ENCODE measurements around the gene C10orf90.

Gene C10orf90

DNA sequence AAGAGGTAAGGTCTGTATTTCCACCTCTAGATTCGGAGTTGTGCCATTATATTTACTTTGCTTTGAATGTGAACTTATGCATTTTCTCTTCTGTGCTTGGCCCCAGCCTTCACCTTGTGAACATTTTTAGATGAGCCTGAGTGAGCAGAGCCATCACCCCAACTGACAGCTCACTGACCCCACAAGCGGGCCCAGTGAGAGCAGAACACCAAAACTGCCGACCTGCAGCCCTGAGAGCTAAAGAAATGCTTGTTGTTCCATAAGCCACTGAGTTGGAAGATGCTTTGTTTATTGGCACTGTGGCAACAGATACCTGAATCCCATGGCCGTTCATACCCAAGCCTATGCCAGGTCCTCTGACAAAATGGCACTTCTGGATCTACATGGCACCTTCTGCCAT lies 37.8 kb downstream of the C10orf90 start:
- DNase-seq = no peak

- no peak for DNase-seq
These were observed 40.4 kb downstream of the C10orf90 start for GRCh38 chr10:126629925-126630624.

DNA sequence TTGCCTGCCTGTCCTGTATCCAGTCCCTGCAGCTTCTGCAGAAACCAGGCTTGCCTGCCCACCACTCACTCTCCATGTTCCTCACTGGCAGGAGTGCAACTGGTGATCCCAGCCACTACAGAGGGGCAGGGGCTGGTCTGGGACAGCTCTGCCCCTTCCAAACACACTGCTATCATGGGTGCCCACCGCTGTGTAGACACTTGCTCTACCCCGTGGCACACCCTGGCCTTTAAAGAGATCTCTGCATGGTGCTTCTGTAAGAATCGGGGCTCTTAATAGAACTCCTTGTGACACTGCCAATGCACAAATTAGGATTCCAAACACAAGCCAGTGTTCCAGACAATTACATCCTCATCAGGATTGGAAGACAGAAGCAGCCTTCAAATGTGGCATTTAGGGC lies 41.7 kb downstream of the C10orf90 start:
- no peak for DNase-seq

DNA sequence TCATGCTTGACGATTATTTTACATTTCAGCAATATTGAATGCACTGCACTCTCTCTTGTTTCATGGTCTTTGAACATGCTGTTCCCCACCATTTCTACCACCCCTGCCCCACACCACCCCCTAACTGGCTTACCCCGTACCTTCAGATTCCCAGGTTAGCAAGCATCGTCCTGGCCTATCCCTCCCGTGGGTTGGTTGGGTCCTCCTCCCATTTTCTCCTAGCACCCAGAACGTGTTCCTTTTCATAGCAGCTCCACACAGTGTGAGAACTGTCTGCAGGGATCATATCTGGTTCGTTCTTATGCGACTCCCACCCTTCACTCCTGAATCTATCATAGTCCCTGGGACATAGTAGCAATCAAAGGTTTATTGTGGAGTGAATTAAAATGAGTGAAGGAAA lies 48.6 kb downstream of the C10orf90 start:
- DNase-seq = no peak

DNA sequence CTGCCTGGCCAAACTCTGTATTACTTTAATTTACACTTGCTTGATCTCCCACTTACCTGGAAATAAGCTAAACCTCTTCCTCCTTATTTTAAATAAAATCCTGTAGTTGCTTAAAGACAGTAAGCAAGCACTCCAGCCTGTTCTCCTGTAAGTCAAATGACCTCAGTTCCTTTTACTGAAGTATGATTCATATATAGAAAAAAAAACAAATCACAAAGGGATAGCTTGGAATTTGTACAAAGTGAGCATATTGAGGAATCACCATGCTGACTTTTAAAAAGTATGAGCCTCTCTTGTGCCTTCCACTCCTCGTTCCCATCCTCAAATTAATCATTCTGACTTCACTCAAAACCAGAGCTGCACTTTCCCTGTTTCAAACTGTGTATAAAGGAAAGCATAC lies 52.0 kb downstream of the C10orf90 start:
- DNase-seq = no peak

- DNase-seq = no peak
These were observed 52.8 kb downstream of the C10orf90 start for GRCh38 chr10:126617733-126618132.

DNA sequence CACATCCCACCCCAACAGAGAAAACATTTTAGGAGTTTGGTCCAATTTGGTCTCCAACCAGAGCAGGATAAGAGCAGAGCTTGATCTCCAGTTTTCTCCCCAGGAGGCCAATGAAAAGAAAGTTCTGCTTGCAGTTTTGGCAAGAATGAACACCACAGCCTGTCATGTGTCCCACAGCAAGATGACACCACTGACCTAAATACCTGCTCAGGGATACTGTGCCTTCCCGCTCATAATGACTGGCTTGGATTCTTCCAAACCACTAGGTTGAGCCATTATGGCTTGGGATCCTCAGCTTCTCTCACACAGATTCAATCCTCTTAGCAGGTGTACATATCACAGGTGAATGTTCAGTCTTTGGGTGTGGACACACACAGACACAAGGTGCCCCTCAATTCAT lies 53.3 kb downstream of the C10orf90 start:
- no peak for DNase-seq

DNA sequence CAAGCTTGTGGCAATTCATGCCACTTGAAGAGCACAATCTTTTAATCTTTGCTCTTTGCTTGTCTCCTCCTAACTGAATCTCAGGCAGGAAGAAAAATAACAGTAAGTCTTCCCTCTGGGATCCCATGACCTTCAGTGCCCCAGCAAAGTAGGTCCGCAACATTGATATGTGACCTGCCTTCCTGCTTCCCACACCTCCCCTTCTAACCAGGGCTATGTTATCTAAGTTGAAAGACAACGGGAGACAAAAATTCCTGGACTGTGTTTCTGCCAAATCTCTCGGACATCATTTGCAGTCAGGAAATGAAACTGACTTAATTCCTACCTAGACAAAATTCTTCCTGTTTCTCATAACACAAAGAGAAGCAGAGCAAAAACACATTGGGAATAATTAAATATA lies 53.8 kb downstream of the C10orf90 start:
- no peak for DNase-seq

GRCh38 chr10:126611303-126611702 lies 59.2 kb downstream of the C10orf90 start:
- no peak for DNase-seq

DNA sequence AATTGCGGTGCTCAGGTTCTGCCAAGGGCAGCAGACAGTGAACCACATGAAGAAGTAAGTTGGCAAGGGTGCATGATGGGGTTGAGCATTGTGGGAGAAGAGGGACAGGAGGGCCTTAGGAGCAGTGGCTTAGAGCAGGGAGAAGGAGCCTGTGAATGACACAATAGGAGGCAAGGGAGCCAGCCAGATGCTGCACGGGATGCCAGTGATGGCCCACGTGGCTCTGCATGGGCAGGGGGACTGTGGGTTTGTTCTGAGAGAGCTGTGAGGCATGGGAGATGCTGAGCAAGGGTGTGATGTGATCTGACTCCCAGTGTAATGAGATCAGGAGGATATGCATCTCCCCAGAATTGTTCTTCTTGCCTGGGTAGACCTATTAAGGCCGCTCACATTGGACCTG lies 60.9 kb downstream of the C10orf90 start:
- DNase-seq = peak; percentile 63

GRCh38 chr10:126599949-126600682 lies 70.4 kb downstream of the C10orf90 start:
- DNase-seq = no peak

GRCh38 chr10:126598009-126598408 lies 72.5 kb downstream of the C10orf90 start:
- peak; percentile 31 for DNase-seq

DNA sequence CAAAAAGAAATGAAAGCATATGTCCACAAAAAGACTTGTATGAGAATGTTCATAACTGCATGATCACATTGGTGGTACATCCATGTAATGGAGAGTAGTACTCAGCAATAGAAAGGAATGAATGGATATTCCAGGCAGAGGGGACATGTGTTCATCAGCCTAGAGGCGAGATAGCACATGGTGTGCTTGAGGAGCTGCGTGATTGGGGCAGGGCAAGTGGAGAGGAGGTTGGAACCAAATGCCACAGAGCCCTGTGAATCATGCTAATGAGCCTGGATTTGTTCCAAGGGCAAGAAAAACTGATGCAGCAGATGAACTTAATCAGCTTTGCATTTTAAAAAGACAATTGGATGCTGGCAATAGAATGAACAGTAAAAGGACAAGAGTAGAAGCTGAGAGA lies 73.3 kb downstream of the C10orf90 start:
- no peak for DNase-seq

GRCh38 chr10:126596472-126597016 lies 73.9 kb downstream of the C10orf90 start:
- no peak for DNase-seq

DNA sequence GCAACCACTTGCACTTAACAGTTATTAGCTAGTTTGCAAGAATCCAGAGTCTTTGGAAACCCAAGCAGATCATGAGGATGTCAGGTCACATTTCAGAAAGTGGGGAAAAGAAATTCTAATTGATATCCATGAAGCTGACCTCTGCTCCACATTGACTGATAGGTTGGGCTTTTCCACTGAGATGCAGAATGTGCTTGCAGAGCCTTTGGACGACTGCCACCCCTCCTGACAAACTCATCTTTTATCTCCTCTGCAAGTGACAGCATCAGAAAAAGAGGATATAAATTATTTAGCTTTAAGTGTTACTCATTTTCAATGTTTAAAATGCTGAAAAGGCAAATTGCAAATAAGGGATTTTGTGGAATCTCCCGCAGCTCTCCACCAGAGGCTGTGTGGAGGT lies 75.3 kb downstream of the C10orf90 start:
- DNase-seq = no peak

GRCh38 chr10:126593968-126594701 lies 76.4 kb downstream of the C10orf90 start:
- no peak for DNase-seq

- no peak for DNase-seq
These were observed 77.6 kb downstream of the C10orf90 start for GRCh38 chr10:126592901-126593300.

- DNase-seq = no peak
These were observed 82.5 kb downstream of the C10orf90 start for GRCh38 chr10:126588024-126588423.

DNA sequence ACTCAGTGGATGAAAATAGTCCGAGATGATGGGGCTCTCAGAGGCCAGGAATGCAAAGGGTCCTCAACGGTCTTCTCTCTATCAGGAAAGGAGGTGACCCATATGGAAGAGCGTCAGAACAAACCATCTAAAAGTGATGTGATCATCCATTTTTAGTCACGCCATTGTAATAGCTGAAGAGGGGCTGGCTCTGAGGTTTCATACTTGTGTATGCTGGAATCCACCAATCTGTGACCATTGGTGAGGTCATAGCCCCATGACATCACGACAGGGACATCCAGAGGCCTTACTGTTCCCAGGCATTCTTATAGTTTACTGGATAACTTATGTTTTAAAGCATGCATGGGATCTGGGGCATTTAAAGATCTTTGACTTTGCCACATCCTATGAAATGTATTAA lies 83.6 kb downstream of the C10orf90 start:
- no peak for DNase-seq

DNA sequence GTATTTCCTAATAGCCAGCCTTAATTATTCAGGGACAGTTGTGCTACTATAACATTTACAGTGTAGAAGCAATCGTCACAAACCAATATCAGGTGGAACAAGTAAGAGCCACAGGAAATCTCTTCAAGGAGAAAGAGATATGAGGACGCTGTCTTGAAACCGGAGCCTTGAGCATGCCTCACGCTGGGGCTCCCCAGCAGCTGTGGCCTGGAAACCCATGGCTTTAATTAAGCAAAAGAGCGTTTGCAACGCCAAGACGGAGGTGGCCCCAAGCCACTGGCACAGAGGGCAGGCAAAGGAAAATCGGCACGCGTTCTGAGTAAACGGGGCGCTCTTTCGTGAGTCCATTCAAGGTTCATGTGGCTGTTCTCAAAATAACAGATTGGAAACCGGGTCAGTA lies 84.4 kb downstream of the C10orf90 start:
- no peak for DNase-seq

DNA sequence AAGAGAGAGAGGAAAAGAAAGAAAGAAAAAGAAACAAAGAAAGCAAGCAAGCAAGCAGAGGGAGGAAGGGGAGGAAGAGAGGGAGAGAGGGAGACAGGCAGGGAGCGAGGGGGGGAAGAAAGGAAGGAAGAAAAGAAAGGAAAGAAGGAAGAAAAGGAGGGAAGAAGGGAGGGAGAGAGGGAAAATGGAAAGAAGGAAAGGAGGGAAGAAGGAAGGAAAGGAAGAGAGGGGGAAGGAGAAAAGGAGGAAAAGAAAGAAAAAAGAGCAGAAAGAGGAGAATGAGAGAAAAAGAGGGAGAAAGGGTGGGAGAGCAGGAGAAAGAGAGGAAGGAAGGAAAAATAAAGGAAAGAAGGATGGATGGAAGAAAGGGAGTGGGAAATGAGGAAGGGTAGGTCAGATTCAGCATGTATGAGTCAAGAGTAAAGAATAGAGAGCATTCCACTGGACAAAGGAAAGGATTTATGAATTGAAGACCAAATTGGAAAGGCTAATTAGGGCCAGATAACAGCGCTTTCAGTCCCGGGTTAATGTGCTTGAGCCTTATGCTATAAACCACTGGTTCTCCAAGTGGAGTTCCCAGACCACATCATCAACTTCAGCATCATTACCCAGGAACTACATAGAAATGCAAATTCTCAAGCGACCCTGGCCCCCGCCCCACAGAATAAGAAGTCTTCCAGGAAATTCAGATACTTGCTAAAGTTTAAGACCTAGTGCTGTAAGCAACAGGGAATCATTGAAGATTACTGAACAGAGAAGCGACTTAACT lies 85.1 kb downstream of the C10orf90 start:
- no peak for DNase-seq

DNA sequence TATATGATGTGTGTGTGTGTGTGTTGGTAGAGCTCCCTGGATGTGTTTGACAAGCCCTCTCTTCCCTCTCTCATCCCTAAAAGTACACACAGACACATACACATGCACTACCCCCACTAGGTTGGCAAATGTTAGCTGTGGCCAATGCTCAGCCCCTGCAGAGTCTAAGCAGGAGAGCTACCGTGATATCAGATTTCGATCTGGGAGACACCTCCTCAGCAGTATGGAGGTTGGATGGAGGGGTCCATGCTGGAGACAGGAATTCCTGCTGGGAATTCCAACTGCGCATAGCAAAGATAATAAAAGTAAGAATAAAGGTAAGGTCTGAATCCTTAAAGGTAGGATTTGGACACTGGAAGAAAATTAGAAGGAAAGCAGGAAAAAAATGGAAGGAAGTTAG lies 85.7 kb downstream of the C10orf90 start:
- DNase-seq = no peak

Data from NCI-H2029 treated with DMSO at 0.1 percent for 48 hours (cell line).